ENCODE results near the gene APBB1IP.

The APBB1IP gene

GRCh38 chr10:26475386-26475785, 37.2 kb downstream of the APBB1IP start:
- Histone ChIP-seq H3K27ac (replicated peaks) (no peak overlapping the region), H3K27me3 (ENCODE audit: insufficient read depth, poor library complexity, severe bottlenecking) (no peaks in the 10 kb centered on the region), H3K4me3 (replicated peaks; ENCODE audit: insufficient read depth, low read length) (no peak overlapping the region)
- TF ChIP-seq POLR2AphosphoS5 (IDR thresholded peaks at IDR 0.05; ENCODE audit: low read depth) (no peak), GABPA (IDR thresholded peaks at IDR 0.05; ENCODE audit: low read depth) (no peak), REST (IDR thresholded peaks at IDR 0.05; ENCODE audit: insufficient replicate concordance, low read depth) (no peak), CTCF (IDR thresholded peaks at IDR 0.05; ENCODE audit: insufficient read depth, low read length) (no peak), SPI1 (IDR thresholded peaks at IDR 0.05; ENCODE audit: borderline replicate concordance, low read depth) (no peak)
- DNase-seq (ENCODE audit: low read depth in 1 of 2, low spot score in 1 of 2) = no peak

- no peak for DNase-seq (ENCODE audit: low read depth in 1 of 2, low spot score in 1 of 2)
- H3K27me3 ChIP-seq (ENCODE audit: insufficient read depth, poor library complexity, severe bottlenecking) = no peaks in the 10 kb centered on the region
- no peak for TF ChIP-seq GABPA (IDR thresholded peaks at IDR 0.05; ENCODE audit: low read depth)
- no peak for TF ChIP-seq CTCF (IDR thresholded peaks at IDR 0.05; ENCODE audit: insufficient read depth, low read length)
- no peak for TF ChIP-seq REST (IDR thresholded peaks at IDR 0.05; ENCODE audit: insufficient replicate concordance, low read depth)
- TF ChIP-seq POLR2AphosphoS5 (IDR thresholded peaks at IDR 0.05; ENCODE audit: low read depth) = no peak
- TF ChIP-seq SPI1 (IDR thresholded peaks at IDR 0.05; ENCODE audit: borderline replicate concordance, low read depth) = no peak
- no peak overlapping the region for H3K4me3 ChIP-seq (replicated peaks; ENCODE audit: insufficient read depth, low read length)
- no peak overlapping the region for H3K27ac ChIP-seq (replicated peaks)
Measured at GRCh38 chr10:26477501-26477900, 39.4 kb downstream of the APBB1IP start.

- no peak for DNase-seq (ENCODE audit: low read depth in 1 of 2, low spot score in 1 of 2)
- Histone ChIP-seq H3K4me3 (replicated peaks; ENCODE audit: insufficient read depth, low read length) (no peak overlapping the region), H3K27me3 (ENCODE audit: insufficient read depth, poor library complexity, severe bottlenecking) (no peaks in the 10 kb centered on the region), H3K27ac (replicated peaks) (no peak overlapping the region)
- TF ChIP-seq CTCF (IDR thresholded peaks at IDR 0.05; ENCODE audit: insufficient read depth, low read length) (no peak), GABPA (IDR thresholded peaks at IDR 0.05; ENCODE audit: low read depth) (no peak), REST (IDR thresholded peaks at IDR 0.05; ENCODE audit: insufficient replicate concordance, low read depth) (no peak), SPI1 (IDR thresholded peaks at IDR 0.05; ENCODE audit: borderline replicate concordance, low read depth) (no peak), POLR2AphosphoS5 (IDR thresholded peaks at IDR 0.05; ENCODE audit: low read depth) (no peak)
Measured at GRCh38 chr10:26478061-26478460, 39.9 kb downstream of the APBB1IP start.
